Endothelial cell of umbilical vein (primary cell): ENCODE results near the gene TNS1.

Experiments
- POLR2AphosphoS5 ChIP-seq: IDR thresholded peaks from 2 replicates; pipeline ENCODE4 v1.6.1; 2012; ENCODE audit warnings: low read depth, mild to moderate bottlenecking, control low read depth, low read length, moderate library complexity; ENCODE audit not compliant: insufficient read depth
- TF ChIP-seq, protein P1 (sequence below), 2 donors: IDR thresholded peaks; 1 replicate in 1 of 2; 2 replicates in 1 of 2; pipeline ENCODE4 v1.5.1; 2011; ENCODE audit warnings: low read length in 2 of 2, mild to moderate bottlenecking in 2 of 2, moderate library complexity in 2 of 2, control low read depth in 1 of 2, inconsistent platforms in 1 of 2, low read depth in 1 of 2; ENCODE audit not compliant: insufficient read depth in 1 of 2; ENCODE audit errors: extremely low read depth in 1 of 2

- TF ChIP-seq, protein P1, sequence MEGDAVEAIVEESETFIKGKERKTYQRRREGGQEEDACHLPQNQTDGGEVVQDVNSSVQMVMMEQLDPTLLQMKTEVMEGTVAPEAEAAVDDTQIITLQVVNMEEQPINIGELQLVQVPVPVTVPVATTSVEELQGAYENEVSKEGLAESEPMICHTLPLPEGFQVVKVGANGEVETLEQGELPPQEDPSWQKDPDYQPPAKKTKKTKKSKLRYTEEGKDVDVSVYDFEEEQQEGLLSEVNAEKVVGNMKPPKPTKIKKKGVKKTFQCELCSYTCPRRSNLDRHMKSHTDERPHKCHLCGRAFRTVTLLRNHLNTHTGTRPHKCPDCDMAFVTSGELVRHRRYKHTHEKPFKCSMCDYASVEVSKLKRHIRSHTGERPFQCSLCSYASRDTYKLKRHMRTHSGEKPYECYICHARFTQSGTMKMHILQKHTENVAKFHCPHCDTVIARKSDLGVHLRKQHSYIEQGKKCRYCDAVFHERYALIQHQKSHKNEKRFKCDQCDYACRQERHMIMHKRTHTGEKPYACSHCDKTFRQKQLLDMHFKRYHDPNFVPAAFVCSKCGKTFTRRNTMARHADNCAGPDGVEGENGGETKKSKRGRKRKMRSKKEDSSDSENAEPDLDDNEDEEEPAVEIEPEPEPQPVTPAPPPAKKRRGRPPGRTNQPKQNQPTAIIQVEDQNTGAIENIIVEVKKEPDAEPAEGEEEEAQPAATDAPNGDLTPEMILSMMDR (IDR thresholded peaks at IDR 0.05; ENCODE audit: extremely low read depth in 1 of 2, insufficient read depth in 1 of 2, low read depth in 1 of 2, low read length in 2 of 2): no peak
- TF ChIP-seq POLR2AphosphoS5: no peak
Measured at GRCh38 chr2:218033208-218033589, 30.4 kb upstream of the TNS1 start.
